Measurements from ENCODE around the gene SLC31A1.

SLC31A1 gene

GRCh38 chr9:113183956-113184488 is 37.3 kb upstream of the SLC31A1 start:
- Histone ChIP-seq H3K36me3 (ENCODE audit: insufficient read depth, insufficient read length, low read length) (peaks cover 79% of the 10 kb centered on the region), H3K4me1 (ENCODE audit: insufficient read depth, insufficient read length) (no peaks in the 10 kb centered on the region), H3K9ac (ENCODE audit: insufficient read length, low read depth) (no peak overlapping the region), H3K27me3 (ENCODE audit: insufficient read depth, insufficient read length) (no peaks in the 10 kb centered on the region), H3K9me3 (ENCODE audit: insufficient read depth, low read length) (no peaks in the 10 kb centered on the region), H3K4me3 (ENCODE audit: insufficient read length, low read depth) (no peak overlapping the region)
- no peak for DNase-seq (ENCODE audit: low read depth, low spot score)
- no peak for TF ChIP-seq ZNF274 (IDR thresholded peaks at IDR 0.05; ENCODE audit: low read depth, low read length)
- no peak for TF ChIP-seq SUZ12 (IDR thresholded peaks at IDR 0.05; ENCODE audit: extremely low read depth, insufficient read depth, insufficient read length)
- TF ChIP-seq YY1 (IDR thresholded peaks at IDR 0.05; ENCODE audit: insufficient read depth, insufficient read length), result no peak

DNA sequence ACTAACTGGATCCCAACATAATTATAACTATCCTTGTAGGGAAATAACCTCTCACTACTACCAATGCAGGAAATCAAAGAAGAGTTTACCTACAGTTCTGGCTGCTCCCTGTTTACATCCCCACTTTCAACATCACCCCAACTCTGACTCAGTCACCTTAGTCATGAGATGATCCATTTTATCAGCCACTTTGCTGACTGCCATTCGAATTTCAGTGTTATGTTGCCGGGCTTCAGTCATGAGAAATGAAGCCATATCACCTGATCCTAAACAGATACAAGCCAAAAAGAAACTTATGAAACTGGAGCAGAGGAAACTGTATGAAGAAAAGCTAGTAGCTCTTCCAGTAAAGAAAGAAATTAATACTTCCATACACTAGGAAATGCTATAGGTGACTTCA is 36.8 kb upstream of the SLC31A1 start:
- no peak overlapping the region for H3K4me3 ChIP-seq (ENCODE audit: insufficient read length, low read depth)
- no peaks in the 10 kb centered on the region for H3K27me3 ChIP-seq (ENCODE audit: insufficient read depth, insufficient read length)
- H3K9me3 ChIP-seq (ENCODE audit: insufficient read depth, low read length), result no peaks in the 10 kb centered on the region
- DNase-seq (ENCODE audit: low read depth, low spot score), result no peak
- no peak for TF ChIP-seq ZNF274 (IDR thresholded peaks at IDR 0.05; ENCODE audit: low read depth, low read length)
- TF ChIP-seq YY1 (IDR thresholded peaks at IDR 0.05; ENCODE audit: insufficient read depth, insufficient read length), result no peak
- no peak for TF ChIP-seq SUZ12 (IDR thresholded peaks at IDR 0.05; ENCODE audit: extremely low read depth, insufficient read depth, insufficient read length)
- peaks cover 78% of the 10 kb centered on the region for H3K36me3 ChIP-seq (ENCODE audit: insufficient read depth, insufficient read length, low read length)
- no peak overlapping the region for H3K9ac ChIP-seq (ENCODE audit: insufficient read length, low read depth)
- no peaks in the 10 kb centered on the region for H3K4me1 ChIP-seq (ENCODE audit: insufficient read depth, insufficient read length)

GRCh38 chr9:113185271-113185670 is 36.1 kb upstream of the SLC31A1 start:
- TF ChIP-seq SUZ12 (IDR thresholded peaks at IDR 0.05; ENCODE audit: extremely low read depth, insufficient read depth, insufficient read length) (no peak), ZNF274 (IDR thresholded peaks at IDR 0.05; ENCODE audit: low read depth, low read length) (no peak), YY1 (IDR thresholded peaks at IDR 0.05; ENCODE audit: insufficient read depth, insufficient read length) (no peak)
- Histone ChIP-seq H3K4me3 (ENCODE audit: insufficient read length, low read depth) (no peak overlapping the region), H3K9me3 (ENCODE audit: insufficient read depth, low read length) (no peaks in the 10 kb centered on the region), H3K9ac (ENCODE audit: insufficient read length, low read depth) (no peak overlapping the region), H3K36me3 (ENCODE audit: insufficient read depth, insufficient read length, low read length) (peaks cover 74% of the 10 kb centered on the region), H3K27me3 (ENCODE audit: insufficient read depth, insufficient read length) (no peaks in the 10 kb centered on the region), H3K4me1 (ENCODE audit: insufficient read depth, insufficient read length) (no peaks in the 10 kb centered on the region)
- DNase-seq (ENCODE audit: low read depth, low spot score), result no peak

DNA sequence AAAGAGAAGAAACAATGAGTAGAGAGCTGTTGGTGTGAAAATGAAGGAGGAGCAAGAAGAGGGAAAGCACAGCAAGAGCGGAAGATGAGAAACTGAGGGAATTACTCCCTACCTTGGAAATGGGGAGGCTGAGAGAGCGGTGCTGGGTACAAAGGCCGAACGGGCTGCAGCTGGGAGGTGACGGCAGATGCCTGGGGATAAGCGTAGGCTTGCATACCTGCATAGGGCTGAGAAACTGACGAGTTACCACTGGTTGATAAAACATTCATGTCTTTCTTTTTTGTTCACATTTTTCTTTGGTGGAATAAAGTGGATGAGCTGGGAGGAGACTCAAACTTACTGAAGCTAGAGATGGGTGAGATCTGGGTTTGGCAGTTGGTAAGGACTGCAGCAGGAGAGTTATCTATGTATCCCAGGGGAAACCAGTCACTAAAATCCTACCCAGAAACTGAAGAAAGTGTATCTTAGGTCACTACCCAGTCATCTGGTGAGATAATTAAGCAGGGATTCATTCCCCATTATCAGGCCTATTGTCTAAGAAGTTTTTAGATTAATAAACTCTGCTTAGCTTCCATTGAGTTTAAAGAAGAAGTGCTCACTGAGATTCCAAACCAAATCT is 35.1 kb upstream of the SLC31A1 start:
- DNase-seq (ENCODE audit: low read depth, low spot score), result no peak
- Histone ChIP-seq H3K4me1 (ENCODE audit: insufficient read depth, insufficient read length) (no peaks in the 10 kb centered on the region), H3K9ac (ENCODE audit: insufficient read length, low read depth) (no peak overlapping the region), H3K4me3 (ENCODE audit: insufficient read length, low read depth) (no peak overlapping the region), H3K9me3 (ENCODE audit: insufficient read depth, low read length) (no peaks in the 10 kb centered on the region), H3K36me3 (ENCODE audit: insufficient read depth, insufficient read length, low read length) (peaks cover 73% of the 10 kb centered on the region), H3K27me3 (ENCODE audit: insufficient read depth, insufficient read length) (no peaks in the 10 kb centered on the region)
- no peak for TF ChIP-seq SUZ12 (IDR thresholded peaks at IDR 0.05; ENCODE audit: extremely low read depth, insufficient read depth, insufficient read length)
- TF ChIP-seq ZNF274 (IDR thresholded peaks at IDR 0.05; ENCODE audit: low read depth, low read length), result no peak
- no peak for TF ChIP-seq YY1 (IDR thresholded peaks at IDR 0.05; ENCODE audit: insufficient read depth, insufficient read length)

DNA sequence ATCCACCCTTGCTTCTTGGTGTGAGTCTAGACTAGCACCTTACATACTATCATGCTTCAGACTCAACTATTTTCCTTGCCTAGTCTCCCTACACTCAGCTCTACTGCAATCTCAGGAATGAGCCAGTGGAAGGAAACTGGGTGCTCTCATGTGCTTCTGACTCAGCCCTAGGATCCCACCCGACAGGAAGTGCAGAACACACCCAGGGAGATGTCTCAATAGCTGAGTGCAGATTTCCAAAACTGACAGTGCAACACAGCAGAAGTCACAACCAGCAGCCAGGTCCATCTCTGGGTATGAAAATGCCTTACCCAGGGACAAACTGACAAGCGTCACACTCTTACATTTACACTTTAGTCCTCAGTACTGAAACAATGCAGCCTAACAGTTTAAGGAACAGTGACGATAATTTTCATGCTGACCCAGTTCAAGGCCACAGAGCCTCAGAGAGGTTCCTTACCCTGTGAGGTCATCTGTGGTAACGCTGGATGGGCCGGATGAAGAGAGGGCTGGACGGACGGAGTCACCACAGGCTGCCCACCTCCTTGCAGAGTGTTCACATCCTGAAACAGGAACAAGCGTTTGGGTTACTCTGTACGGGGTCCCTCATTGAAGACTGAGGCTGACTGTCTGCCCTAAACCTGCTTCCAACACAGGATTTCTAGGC is 33.3 kb upstream of the SLC31A1 start:
- H3K9me3 ChIP-seq (ENCODE audit: insufficient read depth, low read length), result no peaks in the 10 kb centered on the region
- no peaks in the 10 kb centered on the region for H3K27me3 ChIP-seq (ENCODE audit: insufficient read depth, insufficient read length)
- no peak overlapping the region for H3K4me3 ChIP-seq (ENCODE audit: insufficient read length, low read depth)
- peaks cover 70% of the 10 kb centered on the region for H3K36me3 ChIP-seq (ENCODE audit: insufficient read depth, insufficient read length, low read length)
- DNase-seq (ENCODE audit: low read depth, low spot score), result no peak
- no peak overlapping the region for H3K9ac ChIP-seq (ENCODE audit: insufficient read length, low read depth)
- TF ChIP-seq YY1 (IDR thresholded peaks at IDR 0.05; ENCODE audit: insufficient read depth, insufficient read length), result no peak
- TF ChIP-seq ZNF274 (IDR thresholded peaks at IDR 0.05; ENCODE audit: low read depth, low read length), result no peak
- no peak for TF ChIP-seq SUZ12 (IDR thresholded peaks at IDR 0.05; ENCODE audit: extremely low read depth, insufficient read depth, insufficient read length)
- H3K4me1 ChIP-seq (ENCODE audit: insufficient read depth, insufficient read length), result no peaks in the 10 kb centered on the region

DNA sequence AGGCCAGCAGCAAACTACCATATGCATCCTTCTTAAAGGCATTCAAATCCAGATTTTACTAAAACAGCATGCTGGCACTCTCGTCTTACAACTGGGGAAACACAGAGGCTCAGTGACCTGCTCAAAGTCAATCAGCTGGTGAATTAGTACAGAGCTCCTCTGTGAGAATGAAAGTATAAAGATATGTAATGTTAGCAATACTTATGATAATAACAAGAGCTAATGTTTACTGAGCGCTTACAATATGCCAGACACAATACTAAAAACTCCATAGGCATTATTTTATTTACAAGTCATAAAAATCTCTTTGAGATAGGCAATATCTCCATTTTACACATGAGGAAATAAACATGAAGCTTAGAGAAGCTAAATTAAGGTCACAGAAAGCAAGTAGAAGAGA is 28.9 kb upstream of the SLC31A1 start:
- DNase-seq (ENCODE audit: low read depth, low spot score), result no peak
- Histone ChIP-seq H3K27me3 (ENCODE audit: insufficient read depth, insufficient read length) (no peaks in the 10 kb centered on the region), H3K36me3 (ENCODE audit: insufficient read depth, insufficient read length, low read length) (peaks cover 54% of the 10 kb centered on the region), H3K9ac (ENCODE audit: insufficient read length, low read depth) (no peak overlapping the region), H3K4me3 (ENCODE audit: insufficient read length, low read depth) (no peak overlapping the region), H3K4me1 (ENCODE audit: insufficient read depth, insufficient read length) (no peaks in the 10 kb centered on the region), H3K9me3 (ENCODE audit: insufficient read depth, low read length) (no peaks in the 10 kb centered on the region)
- TF ChIP-seq SUZ12 (IDR thresholded peaks at IDR 0.05; ENCODE audit: extremely low read depth, insufficient read depth, insufficient read length) (no peak), YY1 (IDR thresholded peaks at IDR 0.05; ENCODE audit: insufficient read depth, insufficient read length) (no peak), ZNF274 (IDR thresholded peaks at IDR 0.05; ENCODE audit: low read depth, low read length) (no peak)

DNA sequence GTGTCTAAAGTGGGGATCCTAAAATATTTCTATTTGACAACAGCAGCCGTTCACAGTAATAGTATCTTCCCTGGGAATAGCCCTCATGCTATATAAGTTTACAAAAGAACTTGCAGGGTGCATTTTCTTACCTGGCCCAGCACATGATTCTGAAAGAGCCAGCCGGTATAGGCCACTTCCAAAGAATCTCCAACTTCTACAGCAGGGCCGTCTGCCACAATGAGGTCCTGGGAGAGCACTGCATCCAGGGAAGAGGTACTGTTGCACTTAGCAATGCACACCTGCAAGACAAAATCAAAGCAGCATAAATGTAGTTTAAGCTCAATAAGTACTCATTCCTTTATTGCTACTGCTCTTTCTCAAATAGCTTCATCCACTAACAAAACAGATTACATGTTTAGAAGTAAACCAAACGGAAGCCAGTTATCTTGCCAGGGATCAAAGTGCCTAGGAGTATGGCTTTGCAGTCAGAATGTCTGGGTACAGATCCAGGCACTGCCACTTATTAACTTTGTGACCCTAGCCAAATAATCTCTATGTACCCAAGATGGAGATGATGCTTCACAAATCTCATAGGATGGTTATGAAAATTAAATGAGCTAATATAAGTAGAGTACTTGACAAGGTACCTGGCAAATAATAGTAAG is 21.5 kb upstream of the SLC31A1 start:
- Histone ChIP-seq H3K36me3 (ENCODE audit: insufficient read depth, insufficient read length, low read length) (peaks cover 58% of the 10 kb centered on the region), H3K27me3 (ENCODE audit: insufficient read depth, insufficient read length) (no peaks in the 10 kb centered on the region), H3K4me1 (ENCODE audit: insufficient read depth, insufficient read length) (no peaks in the 10 kb centered on the region), H3K9ac (ENCODE audit: insufficient read length, low read depth) (no peak overlapping the region), H3K9me3 (ENCODE audit: insufficient read depth, low read length) (no peaks in the 10 kb centered on the region), H3K4me3 (ENCODE audit: insufficient read length, low read depth) (no peak overlapping the region)
- DNase-seq (ENCODE audit: low read depth, low spot score), result no peak
- TF ChIP-seq SUZ12 (IDR thresholded peaks at IDR 0.05; ENCODE audit: extremely low read depth, insufficient read depth, insufficient read length) (no peak), YY1 (IDR thresholded peaks at IDR 0.05; ENCODE audit: insufficient read depth, insufficient read length) (no peak), ZNF274 (IDR thresholded peaks at IDR 0.05; ENCODE audit: low read depth, low read length) (no peak)

Measured in NT2/D1 (cell line).